Fibroblast of the aortic adventitia (primary cell): ENCODE measurements around the gene IRX6. TPM values are rescaled to one million over a fixed set of nuclear protein-coding genes. Genes with fewer than 3 reads are reported as not detected.

Experiments
- DNase-seq: peaks from one replicate; pipeline ENCODE4 v3.0.0-alpha.2; 2010; ENCODE audit warnings: low read depth
- H3K4me3 ChIP-seq: 2 replicates; pipeline ENCODE4 v1.5.1; 2011; ENCODE audit warnings: low read depth, mild to moderate bottlenecking, control low read depth, low read length, moderate library complexity
- CTCF ChIP-seq: IDR thresholded peaks from 2 replicates; pipeline ENCODE4 v1.5.1; 2011; ENCODE audit warnings: mild to moderate bottlenecking, low read length, control low read depth, inconsistent platforms; ENCODE audit not compliant: insufficient read depth
- total RNA-seq: library from RNA; depleted of rRNA; stranded (reverse); fragments of >200 nt; gene quantifications from 2 replicates; pipeline ENCODE4 v1.2.3, GENCODE V29; 2012; ENCODE audit warnings: low replicate concordance

IRX6 gene
- total RNA-seq, 1 donor: not detected

DNA sequence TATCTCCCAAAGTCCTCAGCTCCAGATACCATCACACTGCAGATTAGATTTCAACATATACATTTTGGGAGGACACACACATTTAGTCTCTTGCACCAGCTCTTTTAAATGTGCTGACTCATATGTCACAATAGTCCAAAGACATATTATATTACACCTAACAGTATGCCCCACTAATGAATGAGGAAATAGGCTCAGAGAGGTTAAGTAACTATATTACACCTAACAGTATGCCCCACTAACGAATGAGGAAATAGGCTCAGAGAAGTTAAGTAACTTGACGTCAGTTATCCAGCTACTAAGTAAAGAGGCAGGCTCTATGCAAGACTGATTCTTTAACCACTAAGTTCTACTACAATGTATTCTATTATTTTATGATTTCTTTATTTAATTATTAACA is 9.7 kb downstream of the IRX6 start:
- no peak for DNase-seq
- TF ChIP-seq CTCF: no peak
- H3K4me3 ChIP-seq: no peak overlapping the region

GRCh38 chr16:55338646-55339045 is 14.6 kb downstream of the IRX6 start:
- no peak for TF ChIP-seq CTCF
- no peak overlapping the region for H3K4me3 ChIP-seq
- no peak for DNase-seq

DNA sequence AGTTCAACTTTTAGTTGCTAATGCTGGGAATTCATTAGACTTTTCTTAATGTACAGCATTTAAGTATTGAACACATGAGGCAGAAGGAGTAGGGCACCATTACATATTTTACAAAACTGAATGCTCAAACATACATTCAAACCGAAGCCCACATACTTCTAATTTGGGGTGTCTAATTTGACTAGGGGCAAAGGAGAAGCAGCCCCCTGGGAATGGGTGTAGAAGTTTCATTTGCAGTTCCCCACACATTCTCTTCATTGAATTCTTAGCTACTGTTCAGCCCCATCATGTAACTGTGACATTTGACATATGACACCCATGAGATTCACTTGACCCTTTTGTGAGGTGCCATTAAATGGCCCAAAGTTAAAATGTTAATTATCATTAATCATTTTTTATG is 16.4 kb downstream of the IRX6 start:
- H3K4me3 ChIP-seq: no peak overlapping the region
- DNase-seq: no peak
- no peak for TF ChIP-seq CTCF

DNA sequence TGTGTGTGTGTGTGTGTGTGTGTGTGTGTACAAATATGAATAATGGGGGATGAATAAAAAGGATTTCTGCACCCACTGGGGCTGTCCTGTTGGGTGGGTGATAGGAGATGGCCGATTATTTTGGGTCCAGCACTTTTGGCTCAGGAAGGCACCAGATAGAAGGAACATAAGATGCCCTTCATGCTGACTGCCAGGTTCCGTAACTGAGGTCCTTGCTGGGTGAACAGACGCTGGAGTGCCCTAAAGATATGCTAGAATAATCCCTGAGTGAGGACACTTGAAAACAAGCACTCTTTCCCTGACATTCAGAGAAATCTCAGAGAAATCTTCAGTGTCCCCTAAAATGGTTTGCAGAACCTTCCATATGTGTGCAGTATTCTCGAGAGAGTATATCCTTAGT is 17.7 kb downstream of the IRX6 start:
- no peak overlapping the region for H3K4me3 ChIP-seq
- no peak for TF ChIP-seq CTCF
- DNase-seq: no peak

DNA sequence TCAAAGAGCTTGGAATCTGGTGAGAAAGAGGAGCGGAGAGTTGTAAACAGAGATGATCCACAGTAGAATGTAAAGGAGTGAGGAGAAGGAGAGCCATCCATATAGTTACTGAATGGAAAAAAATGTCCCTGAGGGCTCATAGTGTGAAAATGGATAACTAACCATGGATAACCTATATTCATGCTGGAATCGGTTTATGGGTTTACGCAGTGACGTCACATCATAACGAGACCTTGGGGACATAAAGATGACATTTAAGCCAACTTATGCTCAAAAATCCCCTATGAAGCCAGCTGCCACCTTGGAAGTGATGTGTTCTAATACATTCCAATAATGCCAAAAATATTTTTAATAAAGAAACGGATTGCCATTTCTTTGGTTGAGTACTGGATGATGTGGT is 22.5 kb downstream of the IRX6 start:
- no peak for TF ChIP-seq CTCF
- DNase-seq: no peak
- no peak overlapping the region for H3K4me3 ChIP-seq

GRCh38 chr16:55349867-55350266 is 25.9 kb downstream of the IRX6 start:
- no peak for TF ChIP-seq CTCF
- no peak overlapping the region for H3K4me3 ChIP-seq
- DNase-seq: no peak

DNA sequence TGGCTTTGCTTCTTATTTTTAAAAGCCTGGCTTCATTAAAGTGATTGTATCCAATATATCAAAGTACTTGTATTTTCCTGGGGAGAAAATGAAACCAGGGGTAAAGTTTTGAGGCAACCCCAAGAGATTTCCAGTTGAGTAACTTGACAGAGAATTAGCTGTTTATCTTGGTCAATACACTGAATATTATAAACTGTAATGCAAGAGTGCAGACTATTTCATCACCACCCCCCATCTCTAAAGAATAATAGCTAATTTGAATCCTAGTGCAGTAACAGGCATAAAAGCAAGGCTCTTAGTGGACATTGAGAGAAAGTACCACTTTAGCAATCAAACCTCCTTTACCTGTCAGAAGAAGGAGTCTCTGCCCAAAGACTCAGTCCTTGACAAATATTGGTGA is 27.0 kb downstream of the IRX6 start:
- TF ChIP-seq CTCF: no peak
- no peak for DNase-seq
- H3K4me3 ChIP-seq: no peak overlapping the region
